Stimulated activated CD8-positive, alpha-beta memory T cell treated with anti-CD3 and anti-CD28 coated beads, Interleukin-15, amount 100 ng/mL, for 4 hours (primary cell): ENCODE results near the gene SLC22A23.

Source experiments
- DNase-seq, 2 donors: peaks; one replicate each; pipeline ENCODE4 v3.0.0-alpha.2; 2020; ENCODE audit warnings: low read depth in 2 of 2

The SLC22A23 gene

DNA sequence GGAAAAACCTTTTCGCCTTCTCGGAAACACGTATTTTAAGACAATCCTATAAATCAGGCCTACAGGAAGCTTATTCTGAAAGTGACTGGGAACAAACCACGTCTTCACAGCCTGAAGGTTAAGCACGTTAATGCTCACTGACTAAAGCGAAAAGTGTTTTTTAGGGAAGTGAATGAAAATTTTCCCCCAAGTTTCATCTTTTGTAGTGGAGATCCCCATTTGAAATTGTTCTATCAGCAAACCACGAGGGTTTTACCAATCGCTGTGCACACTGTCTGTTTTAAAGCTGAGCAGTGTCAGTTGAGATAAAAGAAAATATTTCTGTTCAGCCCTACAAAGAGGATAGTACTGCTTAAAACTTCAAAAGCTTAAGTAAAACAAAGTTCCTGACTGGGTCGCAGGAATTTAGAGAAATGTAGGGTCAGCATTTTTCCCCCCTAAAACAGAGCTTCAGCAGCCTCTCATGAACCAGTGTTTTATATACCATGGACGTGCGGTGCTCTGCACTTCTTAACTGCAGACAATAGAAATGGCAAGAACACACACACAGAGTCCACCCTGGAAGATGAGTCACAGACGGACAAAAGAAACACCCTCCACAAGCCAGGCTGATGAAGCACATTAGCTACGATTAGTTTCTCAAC, 34.9 kb downstream of the SLC22A23 start:
- DNase-seq: no peak

DNA sequence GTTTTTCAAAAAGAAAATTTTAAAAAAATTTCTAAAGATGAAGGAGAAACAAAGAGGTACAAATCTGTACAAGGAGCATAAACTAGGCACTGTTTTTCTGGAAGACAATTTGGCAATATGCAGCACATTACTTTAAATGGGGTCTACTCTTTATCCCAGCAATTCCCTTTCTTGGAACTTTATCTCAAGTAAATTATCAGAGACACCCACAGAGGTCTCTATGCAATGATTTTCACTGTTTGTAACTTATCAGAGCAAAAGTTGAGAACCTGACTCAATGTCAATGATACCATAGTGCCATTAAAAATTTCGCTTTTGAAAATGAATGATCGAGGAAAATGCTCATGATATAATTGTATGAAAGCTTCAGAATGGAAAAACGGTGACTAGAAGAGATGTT, 35.7 kb downstream of the SLC22A23 start:
- DNase-seq: no peak

DNA sequence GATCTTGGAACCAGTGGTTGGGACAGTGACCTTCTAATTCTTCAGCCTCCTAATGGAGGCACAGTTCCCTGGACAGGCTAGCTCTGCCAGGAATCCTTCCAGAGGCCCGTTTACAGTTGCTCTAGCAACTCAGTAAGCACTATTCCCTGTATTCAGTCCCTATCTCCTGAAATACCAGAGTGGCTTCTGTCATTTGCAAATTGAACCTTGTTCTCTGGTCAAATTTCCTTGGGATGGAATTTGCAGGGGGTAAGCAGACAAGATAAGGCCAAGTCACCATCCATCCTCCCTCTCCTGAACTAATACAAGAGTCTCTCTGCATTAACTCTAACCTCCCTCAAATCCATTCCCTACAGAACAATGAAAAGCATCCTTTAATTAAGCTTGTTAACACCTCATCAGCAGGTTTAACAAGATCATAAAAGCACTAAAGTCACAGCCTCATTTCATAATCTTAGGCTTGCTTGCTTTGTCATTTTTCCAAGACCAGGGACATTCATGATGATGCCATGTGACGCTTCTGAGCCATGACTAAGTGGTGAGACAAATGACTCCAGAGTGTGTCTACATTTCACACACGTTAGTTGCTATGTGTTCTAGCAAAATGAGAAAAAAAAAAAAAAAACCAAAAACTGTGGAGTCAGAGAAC, 37.1 kb downstream of the SLC22A23 start:
- DNase-seq: no peak

DNA sequence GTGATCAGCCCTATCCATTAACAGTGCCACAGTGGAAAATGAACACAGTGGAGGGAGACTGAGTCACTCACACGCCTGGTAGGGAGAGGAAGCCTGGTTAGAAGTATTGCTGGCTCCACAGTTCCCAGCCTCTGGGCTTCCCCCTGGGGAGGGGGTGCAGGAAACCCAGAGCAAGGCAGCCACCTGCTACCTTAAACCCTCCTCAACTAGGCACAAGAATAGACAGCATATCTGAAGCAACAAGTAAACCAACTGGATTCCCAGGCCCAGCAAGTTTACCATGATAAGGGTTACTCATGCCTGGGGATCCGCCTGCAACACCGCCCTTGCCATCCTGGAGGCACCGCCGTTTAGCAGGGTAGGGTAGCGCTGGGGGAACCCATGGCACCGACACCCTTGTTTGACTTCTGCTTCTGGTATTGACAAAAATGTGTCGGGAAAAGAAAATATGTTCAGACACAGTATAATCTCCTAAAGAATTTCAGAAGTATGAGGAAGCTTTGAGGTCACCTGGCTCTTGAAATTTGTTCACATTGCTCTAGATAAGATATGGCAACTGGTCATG, 38.3 kb downstream of the SLC22A23 start:
- DNase-seq: no peak

DNA sequence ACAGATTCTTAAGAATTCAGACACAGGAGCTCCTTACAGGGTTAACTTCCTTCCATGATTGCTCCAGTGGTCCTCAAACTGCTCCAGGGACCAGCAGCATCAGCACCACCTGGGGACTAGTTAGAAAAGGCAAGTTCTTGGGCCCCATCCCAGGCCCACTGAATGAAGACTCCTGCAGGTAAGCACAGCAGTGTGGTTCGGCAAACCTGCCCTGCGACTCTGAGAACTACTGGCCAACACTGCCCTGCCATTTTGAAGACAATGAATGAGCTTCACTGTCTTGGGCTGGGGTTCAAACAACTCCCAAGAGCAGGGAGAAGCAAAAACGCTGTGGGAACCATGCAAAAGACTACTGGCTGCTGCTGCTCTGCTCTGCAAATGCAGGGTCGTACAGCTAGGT, 39.4 kb downstream of the SLC22A23 start:
- DNase-seq: no peak

DNA sequence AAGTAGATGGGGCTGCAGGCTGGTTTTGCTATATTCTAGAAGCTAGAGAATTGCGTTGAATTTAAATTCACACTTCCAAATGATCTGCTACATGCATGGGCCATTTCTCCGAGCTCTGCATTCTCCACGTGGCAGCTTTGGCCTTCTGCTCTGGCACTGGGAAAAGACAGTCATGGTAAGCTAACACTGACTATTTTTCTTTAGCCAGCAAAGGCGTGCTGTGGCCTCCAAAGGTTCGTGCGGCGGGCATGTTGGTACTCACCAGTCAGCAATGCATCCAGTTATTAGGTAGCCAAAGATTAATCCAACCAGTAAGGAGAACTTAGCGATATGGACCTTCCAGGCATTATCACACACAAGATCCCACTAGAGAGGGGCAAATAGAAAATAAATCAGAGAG, 41.4 kb downstream of the SLC22A23 start:
- no peak for DNase-seq

DNA sequence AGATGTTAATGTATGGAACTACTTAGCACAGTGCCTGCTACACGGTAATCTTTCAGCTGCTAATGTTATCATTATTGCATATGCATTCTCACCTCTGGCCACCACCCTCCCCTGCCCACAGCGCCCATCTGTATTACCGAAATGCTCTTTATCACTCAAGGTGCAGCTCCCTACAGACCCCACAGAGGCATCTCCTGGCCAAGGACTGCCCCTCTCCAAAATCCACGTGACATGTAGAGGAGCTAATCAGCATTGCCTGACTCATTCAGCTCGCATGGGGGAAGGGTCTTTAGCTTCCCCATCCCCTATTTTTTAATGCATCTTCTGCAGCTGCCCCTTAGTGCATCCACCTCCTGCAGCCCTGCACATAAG, 41.8 kb downstream of the SLC22A23 start:
- no peak for DNase-seq

DNA sequence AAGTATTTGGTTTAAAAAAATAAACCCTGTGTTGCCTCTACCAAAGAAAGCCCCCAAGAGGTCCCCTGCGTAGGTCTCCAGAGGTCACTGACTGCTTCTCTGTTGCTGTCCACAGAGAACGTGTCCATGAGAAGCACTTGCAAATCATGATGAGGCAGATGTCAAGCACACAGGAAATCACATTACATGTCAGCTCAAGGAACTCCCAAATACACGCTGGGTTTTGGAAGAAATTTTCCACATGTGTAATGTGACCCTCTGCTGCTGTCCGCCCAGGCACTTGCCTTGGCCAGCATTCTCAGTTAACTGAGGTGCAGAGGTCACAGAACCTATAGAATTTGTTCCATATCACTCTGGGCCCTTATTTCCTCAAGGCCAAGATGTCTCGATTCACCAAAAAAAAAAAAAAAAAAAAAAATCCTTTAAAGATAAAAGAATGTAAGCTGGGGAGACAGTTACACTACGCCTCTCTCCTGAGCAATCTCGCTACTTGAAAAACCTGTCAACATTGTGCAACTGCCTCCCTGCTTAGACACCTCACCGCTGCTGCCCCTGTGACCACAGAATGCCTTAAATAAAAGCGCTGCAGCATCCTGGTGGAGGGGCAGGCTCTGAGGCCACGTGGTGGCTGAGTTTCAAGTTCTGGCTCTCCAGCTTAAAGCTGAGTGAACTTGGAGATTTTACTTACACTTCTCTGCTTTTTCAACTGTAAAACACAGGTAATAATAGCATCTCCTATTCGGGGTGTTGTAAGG, 42.3 kb downstream of the SLC22A23 start:
- no peak for DNase-seq

DNA sequence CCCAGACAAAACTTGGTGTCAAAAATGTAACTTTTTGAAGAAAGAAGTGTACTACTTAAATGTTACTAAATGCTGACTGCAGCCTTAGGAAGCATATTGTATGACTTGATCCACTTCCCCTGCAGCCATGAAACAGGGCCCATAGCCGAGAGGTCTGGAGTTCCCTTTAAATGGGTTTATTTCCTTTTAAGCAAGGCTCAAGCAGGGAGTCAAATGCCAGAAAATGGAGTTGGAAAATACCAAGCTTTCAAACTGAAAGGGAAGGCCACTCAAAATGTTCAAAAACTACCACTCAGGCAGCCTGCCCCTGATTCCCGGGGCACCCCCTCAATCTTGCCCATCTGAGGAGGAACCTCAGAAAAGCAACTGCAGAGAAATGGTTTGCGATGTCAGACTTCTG, 43.3 kb downstream of the SLC22A23 start:
- DNase-seq: no peak

DNA sequence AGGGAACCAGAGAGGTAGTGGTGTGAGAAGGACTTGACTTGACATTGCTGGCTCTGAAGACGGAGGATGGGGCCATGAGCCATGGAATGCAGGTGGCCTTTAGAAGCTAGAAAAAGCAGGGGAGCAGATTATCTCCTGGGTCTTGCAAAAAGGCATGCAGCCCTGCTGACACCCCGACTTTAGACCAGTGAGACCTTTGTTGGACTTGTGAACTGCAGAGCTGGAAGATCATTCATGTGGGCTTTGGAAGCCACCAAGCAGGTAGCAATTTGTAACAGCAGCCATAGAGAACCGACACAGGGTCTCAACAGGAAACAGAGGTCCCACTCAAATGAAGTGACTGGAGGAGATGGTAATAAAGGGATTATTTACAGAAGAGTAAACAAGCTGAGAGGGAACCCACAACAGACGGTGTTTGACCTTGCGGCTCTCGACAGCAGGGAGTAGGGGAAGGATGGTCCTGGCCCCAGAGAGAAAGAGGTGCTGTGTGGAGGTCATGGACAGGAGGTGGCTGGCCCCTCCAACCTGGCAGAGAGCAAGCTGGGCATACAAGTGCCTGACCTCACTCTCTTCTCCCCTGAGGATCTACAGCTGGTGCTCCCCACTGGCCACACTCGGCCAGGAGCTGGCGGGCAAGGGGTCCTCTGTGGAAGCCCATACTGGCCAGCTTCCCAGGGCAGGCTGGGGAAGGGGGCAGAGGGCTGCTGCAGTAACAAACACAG, 43.9 kb downstream of the SLC22A23 start:
- DNase-seq: no peak

DNA sequence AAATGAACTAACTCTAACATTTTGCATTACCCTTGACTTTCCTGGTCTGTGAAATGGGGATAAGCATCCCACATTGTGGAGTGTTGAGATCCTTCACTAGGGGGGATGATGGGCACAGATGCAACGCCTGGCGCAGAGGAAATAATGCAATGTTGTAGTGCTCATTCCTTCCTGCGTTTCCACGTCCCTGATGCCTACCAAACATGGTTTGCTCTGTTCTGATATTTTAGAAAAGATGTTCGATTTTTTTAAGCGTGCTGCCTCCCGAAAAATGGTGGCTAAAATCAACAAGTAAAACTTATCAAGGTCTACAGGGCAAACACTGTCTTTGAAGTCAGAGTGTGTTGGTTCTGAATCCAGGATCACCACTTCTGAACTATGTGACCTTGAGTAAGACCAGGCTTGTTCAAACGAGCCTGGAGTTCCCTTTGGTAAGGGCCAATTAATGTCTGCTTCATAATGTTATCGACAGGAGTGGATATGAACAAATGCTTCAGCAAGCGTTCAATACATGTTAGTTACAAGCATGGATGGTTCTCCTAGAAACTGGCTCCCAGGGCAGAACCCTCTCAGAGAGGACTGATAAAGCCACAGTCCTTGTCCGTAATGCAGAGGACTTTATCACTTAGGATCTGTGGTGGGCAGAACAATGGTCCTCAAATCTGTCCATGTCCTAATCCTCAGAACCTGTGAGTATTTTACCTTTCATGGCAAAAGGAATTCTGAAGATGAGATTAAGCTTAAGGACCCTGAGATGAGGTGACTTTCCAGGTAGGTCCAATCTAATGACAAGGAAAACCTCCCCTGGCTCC, 44.7 kb downstream of the SLC22A23 start:
- no peak for DNase-seq

DNA sequence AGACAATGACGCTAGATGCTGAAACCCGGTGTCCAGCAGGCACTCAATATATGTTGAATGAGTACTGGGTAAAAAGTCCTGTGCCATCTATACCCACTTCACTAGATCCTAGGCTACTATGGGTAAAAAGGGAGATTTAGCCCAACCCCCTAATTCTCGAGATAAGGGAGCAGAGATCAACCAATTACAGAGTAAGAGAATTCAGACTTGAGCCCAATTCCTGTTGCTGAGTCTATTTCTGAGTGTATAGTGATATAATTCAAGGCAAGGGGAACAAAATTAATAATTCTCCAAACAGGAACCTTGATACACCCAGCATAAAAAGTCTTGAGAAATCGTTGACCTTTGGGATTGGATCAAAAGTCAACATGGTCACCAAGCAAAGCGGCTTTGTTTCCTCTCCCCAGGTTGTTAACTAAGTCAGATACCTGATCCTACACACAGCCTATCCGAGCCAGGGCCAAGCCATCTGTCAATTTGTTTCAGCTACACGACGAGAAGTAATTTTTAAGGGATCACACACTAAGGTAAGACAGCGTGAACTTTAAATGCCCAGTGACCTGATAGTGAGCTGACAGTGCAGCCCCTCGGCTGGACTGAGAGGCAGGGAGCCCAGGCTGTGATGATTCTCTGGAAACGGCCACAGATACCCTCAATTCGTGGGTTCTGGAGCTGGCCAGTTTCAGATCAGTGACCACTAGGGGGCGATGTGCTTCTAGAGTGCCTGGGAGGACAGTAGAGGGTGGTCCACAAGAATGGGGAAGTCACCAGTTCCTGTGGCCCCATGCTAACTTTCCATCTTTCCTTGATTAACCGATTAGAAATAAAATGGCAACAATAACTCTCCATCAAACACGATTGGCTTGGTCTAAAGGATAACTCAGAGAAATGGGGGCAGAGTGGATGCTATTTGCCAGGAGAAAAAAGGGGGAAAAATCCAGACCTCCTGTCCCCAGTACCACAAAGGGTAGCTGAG, 46.2 kb downstream of the SLC22A23 start:
- peak in 1 of 2 donors; percentile 44 for DNase-seq

DNA sequence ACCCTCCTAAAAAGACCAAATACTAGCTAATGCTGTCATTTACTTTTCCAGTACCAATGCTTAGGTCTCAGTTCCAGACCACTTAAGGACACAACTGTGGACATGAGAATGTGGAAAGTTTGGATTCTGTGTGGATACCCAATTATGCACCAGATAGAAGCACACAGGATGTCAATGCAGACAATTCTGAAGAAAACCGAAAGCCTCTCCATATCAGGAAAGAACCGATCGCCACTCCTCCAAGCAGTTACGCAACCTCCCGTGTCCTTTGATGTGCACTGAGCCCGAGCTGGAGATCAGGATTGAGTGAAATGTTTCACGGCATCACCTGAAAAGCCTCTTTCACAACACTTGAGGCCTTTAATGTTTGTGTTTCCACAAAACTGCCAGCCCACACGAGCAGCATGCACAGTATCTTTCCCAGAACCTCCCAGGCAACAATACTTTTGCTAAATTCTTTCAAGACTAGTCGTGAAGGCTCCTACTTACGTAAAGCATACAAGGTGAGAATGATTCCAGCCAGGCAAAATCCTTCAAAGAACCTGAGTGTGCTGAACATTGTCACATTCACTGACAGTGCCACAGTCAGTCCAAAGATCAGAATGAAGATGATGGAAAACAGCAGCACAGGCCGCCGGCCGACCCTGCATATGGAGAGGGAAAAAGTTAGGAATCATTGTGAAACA, 47.0 kb downstream of the SLC22A23 start:
- DNase-seq: no peak

DNA sequence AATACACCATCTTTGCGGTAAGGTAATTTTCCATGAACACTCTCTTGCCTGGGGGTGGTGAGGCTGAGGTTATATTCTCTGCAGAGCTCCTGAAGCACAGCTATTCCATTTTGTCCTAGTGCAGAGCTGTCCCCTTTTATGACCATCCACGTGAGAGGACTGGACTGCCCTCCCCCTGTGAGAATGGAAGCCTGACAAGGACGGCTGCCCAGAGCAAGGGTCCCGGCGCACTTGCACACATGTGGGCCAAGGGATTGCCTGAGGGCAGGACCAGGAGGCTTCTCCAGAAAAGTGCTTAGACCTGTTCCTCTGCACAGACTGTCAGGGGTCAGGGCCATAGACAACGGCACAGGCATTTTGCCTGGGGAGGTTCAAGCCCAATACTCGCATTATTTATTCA, 48.2 kb downstream of the SLC22A23 start:
- no peak for DNase-seq

DNA sequence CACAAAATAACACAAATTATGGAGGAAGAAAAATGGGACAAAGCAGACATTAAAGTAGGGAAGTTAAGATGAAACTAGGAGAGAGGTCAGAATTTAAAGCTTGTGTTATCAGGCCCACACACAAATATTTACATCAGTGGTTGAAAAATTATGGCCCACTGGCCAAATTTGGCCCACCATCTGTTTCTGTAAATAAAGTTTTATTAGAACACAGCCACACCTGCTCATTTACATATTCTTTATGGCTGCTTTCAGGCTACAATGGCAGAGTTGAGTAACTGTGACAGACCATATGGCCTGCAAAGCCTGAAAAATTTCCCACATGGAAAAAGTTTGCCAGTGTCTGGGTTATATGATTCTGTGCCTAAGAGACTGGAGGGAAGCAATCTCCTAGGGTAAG, 49.0 kb downstream of the SLC22A23 start:
- DNase-seq: no peak

DNA sequence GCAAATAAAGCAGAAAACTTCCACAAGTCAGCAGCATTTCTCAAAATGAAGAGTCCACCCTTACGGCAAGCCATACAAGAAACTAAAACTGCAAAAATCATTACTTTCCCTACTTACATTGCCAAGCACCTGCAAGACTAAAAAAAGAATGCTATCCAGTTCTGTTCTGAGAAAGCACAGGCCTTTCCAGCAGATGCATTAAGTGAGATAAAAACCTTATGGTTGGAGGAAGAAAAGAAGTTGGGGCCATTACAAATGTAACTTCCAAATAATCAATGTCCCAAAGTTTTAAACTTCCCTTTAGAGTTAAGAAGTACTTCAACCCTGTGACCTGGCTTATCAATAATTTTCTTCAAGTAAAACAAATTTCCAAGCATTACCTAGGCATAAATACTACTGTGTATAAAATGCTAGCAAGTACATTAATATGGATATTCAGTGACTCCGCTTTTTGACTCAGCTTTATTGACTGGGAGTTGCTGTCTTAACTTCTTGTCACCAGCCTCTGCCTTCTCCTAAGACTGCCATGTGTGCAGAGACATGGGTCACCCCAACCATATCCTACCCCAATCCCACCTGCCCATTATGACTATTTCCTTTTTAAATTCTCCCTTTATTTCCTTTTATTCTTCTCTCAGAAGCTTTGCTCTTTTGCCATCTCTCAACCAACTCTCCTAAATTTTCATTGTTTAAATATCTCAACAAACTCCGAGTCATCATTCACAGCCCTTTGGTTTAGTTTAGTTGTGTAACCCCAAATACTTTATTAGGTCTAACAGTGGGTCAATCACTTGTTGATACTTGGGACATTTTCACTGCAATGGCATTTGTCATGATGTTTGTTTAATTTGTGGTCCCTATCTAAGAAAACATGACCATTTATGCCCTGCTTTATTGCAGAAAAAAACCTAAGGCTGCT, 49.7 kb downstream of the SLC22A23 start:
- DNase-seq: no peak

DNA sequence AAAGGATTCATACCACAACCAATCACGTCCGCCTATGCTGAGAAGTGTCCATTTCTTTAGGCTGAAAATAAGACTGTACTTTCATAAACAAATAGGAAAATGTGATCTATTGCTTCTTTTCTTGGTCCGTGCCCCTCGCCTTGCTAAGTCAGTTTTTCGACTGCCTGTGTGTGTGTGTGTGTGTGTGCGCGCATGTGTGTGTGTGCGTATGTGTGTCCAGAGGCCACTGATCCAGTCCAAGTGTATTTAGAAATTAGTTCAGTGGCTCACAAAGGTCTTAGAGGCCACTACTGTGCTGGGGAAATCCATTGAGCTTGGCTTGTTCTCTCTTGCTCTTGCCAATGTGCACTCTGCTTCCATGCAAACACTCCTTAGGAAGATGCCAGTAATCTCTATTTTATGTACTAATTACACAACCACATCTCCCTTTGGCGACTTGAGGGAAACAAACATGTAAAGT, 50.5 kb downstream of the SLC22A23 start:
- no peak for DNase-seq

DNA sequence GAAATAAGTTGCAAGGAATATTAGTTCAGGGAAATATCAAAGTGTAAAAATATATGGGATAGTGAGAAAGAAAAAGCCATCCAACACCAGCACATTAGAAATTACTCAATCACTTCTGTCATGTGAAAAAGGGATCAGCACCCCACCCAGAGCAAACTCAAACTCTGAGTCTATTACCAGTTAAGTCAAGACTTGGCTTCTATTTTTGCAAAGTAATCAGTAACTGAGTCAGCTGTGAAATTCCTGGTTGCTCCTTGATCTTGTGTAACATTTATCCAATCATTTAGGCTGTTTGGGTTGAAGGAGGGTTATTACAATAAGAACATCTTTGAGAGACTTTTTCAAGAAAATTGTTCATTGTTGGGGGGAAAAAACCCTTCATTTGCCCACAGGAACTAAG, 51.2 kb downstream of the SLC22A23 start:
- DNase-seq: no peak
